Urinary bladder (tissue), 4 donors: ENCODE results near the gene TMEM11. TPM values are rescaled to one million over a fixed set of nuclear protein-coding genes. Genes with fewer than 3 reads are reported as not detected.
"Not testable (repeated sequence)": the region's sequence is repeated elsewhere in the genome, so short reads cannot be mapped to it uniquely, and the experiment has no call there.

Experiments used
- DNase-seq: peaks from one replicate; pipeline ENCODE4 v3.0.0-alpha.2; 2015; ENCODE audit errors: extremely low spot score
- H3K27ac ChIP-seq: one replicate; pipeline ENCODE4 v1.5.1; 2013; ENCODE audit warnings: low read depth, mild to moderate bottlenecking, moderate library complexity
- H3K36me3 ChIP-seq: one replicate; pipeline ENCODE4 v1.6.1; 2013; ENCODE audit warnings: mild to moderate bottlenecking, moderate library complexity; ENCODE audit not compliant: insufficient read depth
- H3K4me1 ChIP-seq: one replicate; pipeline ENCODE4 v1.6.1; 2013; ENCODE audit warnings: mild to moderate bottlenecking, moderate library complexity; ENCODE audit not compliant: insufficient read depth
- H3K4me3 ChIP-seq: one replicate; pipeline ENCODE4 v1.5.1; 2013; ENCODE audit warnings: low read depth, low read length
- WGBS: extraction: QIAGEN DNeasy Blood & Tissue Kit; methylation state at CpG from one replicate; pipeline ENCODE4 v1.1.7; 2013; 5-methylcytosine and 5-hydroxymethylcytosine counted together
- polyA plus RNA-seq: library from polyadenylated mRNA; stranded (reverse); fragments of 200-250 nt; gene quantifications from one replicate; pipeline ENCODE4 v1.2.3, GENCODE V29; 2013
- total RNA-seq: library from RNA; depleted of rRNA; stranded (reverse); fragments of >200 nt; gene quantifications from one replicate; pipeline ENCODE4 v1.2.3, GENCODE V29; 2014
- donor health status: healthy with polysubstance abuse.
- donor health status: healthy.

Gene TMEM11
- total and polyA plus RNA-seq, 2 donors, result 6.6 to 24.7 TPM

DNA sequence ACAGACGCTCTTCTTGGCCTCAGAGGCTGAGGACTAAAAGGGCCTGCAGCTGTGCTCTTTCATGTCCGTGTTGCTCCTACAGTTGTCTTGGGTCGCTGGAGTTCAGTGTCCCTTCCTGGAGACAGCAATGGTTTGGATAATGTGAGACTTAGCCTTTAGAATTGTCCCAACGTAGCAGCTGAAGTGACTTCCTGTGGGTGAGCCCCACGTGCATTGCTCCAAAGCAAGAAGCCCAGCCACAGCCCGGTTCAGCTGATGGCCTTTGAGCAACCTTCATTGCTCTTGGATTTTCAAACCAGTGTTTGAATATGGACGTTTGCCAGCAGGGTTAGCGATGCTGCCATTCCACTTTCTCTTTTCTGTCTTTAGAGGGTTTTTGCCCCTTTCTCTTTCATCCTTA, 19.7 kb downstream of the TMEM11 start:
- Histone ChIP-seq H3K36me3 (no peaks in the 10 kb centered on the region), H3K27ac (no peak overlapping the region), H3K4me3 (no peak overlapping the region), H3K4me1 (no peaks in the 10 kb centered on the region)
- DNase-seq, result no peak
- WGBS, result 41% methylated on average over 8 of the region's 8 CpGs

- H3K36me3 ChIP-seq, result no peaks in the 10 kb centered on the region
- no peak overlapping the region for H3K4me3 ChIP-seq
- WGBS, result 85% methylated on average over 5 of the region's 5 CpGs
- no peaks in the 10 kb centered on the region for H3K4me1 ChIP-seq
- no peak for DNase-seq
- H3K27ac ChIP-seq, result no peak overlapping the region
These were observed 20.9 kb downstream of the TMEM11 start for GRCh38 chr17:21193031-21193430.

GRCh38 chr17:21192414-21192813, 21.5 kb downstream of the TMEM11 start:
- not testable (repeated sequence) for DNase-seq

GRCh38 chr17:21191698-21192097, 22.3 kb downstream of the TMEM11 start:
- Histone ChIP-seq H3K4me1 (no peaks in the 10 kb centered on the region), H3K4me3 (no peak overlapping the region), H3K27ac (no peak overlapping the region), H3K36me3 (no peaks in the 10 kb centered on the region)
- no peak for DNase-seq
- 58% methylated on average over 2 of the region's 2 CpGs for WGBS

More at GRCh38 chr17:21192414-21192813, 21.5 kb downstream of the TMEM11 start:
- not testable (repeated sequence) for H3K4me3 ChIP-seq, H3K4me1 ChIP-seq, H3K27ac ChIP-seq, H3K36me3 ChIP-seq
- 91% methylated on average over 7 of the region's 7 CpGs for WGBS

DNA sequence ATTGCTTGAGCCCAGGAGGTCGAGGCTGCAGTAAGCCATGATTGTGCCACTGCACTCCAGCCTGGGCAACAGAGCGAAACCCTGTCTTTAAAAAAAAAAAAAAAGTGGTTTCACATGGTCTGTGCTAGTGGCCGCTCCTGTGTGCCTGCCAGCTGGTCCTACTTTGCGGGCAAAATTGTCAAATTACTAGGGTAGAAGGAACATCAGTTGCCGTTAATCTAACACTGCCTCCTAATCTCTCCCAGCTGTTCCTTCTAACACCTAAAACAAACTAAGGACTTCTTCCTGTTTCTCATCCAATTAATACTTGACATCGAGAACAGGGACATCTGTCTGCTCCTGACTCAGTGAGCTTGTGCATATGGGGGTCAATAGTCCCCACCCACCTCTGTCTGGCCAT, 23.9 kb downstream of the TMEM11 start:
- Histone ChIP-seq H3K4me3 (no peak overlapping the region), H3K4me1 (no peaks in the 10 kb centered on the region), H3K27ac (no peak overlapping the region), H3K36me3 (no peaks in the 10 kb centered on the region)
- 91% methylated on average over 6 of the region's 6 CpGs for WGBS
- DNase-seq, result no peak

GRCh38 chr17:21189361-21189760, 24.6 kb downstream of the TMEM11 start:
- no peak for DNase-seq
- Histone ChIP-seq H3K27ac (no peak overlapping the region), H3K36me3 (no peaks in the 10 kb centered on the region), H3K4me3 (no peak overlapping the region), H3K4me1 (no peaks in the 10 kb centered on the region)
- 94% methylated on average over 4 of the region's 4 CpGs for WGBS

DNA sequence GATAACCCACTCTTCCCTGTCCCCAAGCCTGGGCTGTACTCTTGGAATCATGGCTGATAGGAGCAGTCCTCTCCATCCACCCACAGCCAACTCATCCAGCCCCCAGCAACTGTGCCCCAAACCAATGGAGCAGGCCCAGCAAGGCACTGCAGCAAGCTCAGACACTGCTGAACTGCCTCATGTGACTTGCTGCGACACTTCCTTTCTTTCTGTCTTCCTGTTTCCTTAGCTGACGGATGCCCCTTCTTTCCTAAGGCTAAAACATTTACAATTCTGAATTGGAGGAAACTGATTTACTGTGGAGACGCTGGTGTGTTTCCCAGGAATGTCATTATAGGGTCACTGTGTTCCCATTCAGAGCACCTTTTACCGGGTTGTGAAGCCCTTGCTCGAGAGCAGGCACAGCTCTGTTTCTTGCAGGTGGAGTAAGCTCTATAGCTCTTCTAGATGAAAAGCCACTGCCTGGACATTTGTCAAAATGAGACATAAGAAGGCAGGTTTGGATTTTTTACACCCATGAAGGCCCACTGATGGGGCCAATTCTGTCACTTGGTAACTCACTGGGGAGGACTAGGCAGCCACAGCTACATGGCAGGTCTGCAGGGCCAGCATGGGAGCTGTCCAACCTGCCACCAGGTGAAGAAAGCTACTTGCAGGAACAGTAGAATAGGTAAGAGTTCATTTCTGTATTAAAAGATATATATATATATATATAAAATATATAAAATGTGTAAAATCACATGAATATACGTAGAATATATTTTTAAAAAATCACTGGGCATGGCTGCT, 27.4 kb downstream of the TMEM11 start:
- H3K27ac ChIP-seq, result no peak overlapping the region
- no peak for DNase-seq
- no peaks in the 10 kb centered on the region for H3K4me1 ChIP-seq
- H3K36me3 ChIP-seq, result no peaks in the 10 kb centered on the region
- WGBS, result 88% methylated on average over 6 of the region's 6 CpGs
- H3K4me3 ChIP-seq, result no peak overlapping the region

DNA sequence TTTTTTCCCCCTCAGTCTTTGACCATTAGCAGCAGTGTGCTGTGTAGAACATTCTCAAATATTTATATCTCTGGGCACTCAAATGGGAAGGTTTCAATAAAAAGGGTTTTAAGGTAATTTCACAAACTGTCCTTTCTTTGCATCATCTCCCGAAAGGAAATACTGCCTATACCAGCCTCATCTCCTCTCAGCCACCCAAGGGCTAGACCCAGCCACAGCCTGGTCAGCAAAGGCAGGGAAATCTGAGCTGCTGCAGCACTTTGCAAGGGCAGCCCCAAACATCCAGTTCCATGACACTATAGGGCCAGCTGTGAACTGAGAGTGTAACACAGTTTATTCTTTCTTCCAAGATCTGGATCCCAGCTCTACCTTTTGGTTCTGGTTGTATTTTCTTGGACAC, 28.9 kb downstream of the TMEM11 start:
- Histone ChIP-seq H3K36me3 (no peaks in the 10 kb centered on the region), H3K4me1 (no peaks in the 10 kb centered on the region), H3K4me3 (no peak overlapping the region), H3K27ac (no peak overlapping the region)
- 96% methylated on average over 1 of the region's 1 CpG for WGBS
- DNase-seq, result no peak

DNA sequence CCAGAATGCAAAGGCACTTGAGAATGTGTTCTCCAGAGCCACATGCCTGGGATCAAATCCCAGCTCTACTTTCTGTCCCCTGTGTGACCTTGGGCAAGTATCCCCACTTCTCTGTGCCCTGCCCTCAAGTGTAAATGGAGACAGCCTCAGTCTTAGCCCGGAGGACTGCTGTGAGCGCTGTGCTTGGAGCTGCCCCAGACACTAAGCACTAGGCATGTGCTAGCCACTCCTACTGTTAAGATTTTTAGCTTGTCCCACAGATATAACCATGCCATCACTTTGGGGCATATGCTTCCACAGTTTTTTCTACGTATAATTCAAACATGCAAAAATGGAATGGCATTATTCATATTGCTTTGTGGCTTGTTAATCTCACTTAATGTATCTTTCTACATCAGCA, 29.4 kb downstream of the TMEM11 start:
- DNase-seq, result no peak
- H3K36me3 ChIP-seq, result no peaks in the 10 kb centered on the region
- H3K27ac ChIP-seq, result no peak overlapping the region
- H3K4me3 ChIP-seq, result no peak overlapping the region
- H3K4me1 ChIP-seq, result no peaks in the 10 kb centered on the region
- 93% methylated on average over 3 of the region's 3 CpGs for WGBS

DNA sequence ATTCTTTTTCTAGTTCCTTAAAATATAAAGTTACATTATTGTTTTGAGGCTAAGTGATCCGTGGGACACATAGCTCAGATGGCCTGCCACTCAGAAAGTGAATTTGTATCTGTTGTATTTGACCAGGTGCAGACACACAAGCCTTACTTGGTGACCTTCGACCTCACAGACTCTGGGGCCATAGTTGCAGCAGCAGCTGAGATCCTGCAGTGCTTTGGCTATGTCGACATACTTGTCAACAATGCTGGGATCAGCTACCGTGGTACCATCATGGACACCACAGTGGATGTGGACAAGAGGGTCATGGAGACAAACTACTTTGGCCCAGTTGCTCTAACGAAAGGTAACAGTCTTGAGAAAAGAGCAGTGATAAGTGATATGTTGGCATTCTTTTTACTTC, 30.5 kb downstream of the TMEM11 start:
- no peaks in the 10 kb centered on the region for H3K4me1 ChIP-seq
- no peak overlapping the region for H3K27ac ChIP-seq
- WGBS, result 82% methylated on average over 5 of the region's 5 CpGs
- DNase-seq, result no peak
- no peak overlapping the region for H3K4me3 ChIP-seq
- H3K36me3 ChIP-seq, result no peaks in the 10 kb centered on the region

DNA sequence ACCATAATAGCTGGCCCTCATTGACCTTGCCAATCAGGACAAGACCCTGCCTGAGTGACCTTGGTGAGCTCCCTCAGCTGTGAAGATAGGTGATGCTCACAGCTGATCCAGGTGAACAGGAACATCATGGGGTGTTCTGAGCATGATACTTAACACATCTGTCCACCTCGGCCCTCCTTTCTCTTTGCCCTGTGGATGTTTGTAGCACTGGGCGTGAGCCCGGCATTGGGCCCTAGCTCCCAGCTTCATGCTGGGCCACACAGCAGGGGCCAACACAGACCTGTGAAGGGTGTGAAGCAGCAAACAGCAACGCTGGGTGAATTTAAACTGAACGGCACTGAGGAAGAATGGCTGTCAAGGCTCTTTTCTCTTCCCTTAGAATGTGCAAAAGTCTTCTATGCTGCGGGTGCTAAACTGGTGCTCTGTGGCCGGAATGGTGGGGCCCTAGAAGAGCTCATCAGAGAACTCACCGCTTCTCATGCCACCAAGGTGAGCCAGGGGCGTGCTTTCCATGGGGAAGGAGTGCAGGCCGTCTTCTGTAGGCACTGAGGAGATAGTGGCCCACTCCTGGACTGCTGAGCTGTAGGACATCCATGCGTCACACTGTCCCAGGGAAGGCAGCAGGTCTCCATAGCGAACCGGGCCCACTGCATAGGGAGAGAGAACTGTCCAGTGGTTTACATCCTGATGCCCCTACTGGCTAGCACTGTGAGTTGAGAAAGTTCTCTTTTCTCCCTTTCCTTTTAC, 35.9 kb downstream of the TMEM11 start:
- Histone ChIP-seq H3K4me1 (no peaks in the 10 kb centered on the region), H3K36me3 (no peaks in the 10 kb centered on the region), H3K4me3 (no peak overlapping the region), H3K27ac (no peak overlapping the region)
- 94% methylated on average over 13 of the region's 13 CpGs for WGBS
- no peak for DNase-seq

- Histone ChIP-seq H3K4me1 (no peaks in the 10 kb centered on the region), H3K4me3 (no peak overlapping the region), H3K27ac (no peak overlapping the region), H3K36me3 (no peaks in the 10 kb centered on the region)
- 96% methylated on average over 8 of the region's 8 CpGs for WGBS
- DNase-seq, result no peak
These were observed 36.6 kb downstream of the TMEM11 start for GRCh38 chr17:21177401-21177800.

DNA sequence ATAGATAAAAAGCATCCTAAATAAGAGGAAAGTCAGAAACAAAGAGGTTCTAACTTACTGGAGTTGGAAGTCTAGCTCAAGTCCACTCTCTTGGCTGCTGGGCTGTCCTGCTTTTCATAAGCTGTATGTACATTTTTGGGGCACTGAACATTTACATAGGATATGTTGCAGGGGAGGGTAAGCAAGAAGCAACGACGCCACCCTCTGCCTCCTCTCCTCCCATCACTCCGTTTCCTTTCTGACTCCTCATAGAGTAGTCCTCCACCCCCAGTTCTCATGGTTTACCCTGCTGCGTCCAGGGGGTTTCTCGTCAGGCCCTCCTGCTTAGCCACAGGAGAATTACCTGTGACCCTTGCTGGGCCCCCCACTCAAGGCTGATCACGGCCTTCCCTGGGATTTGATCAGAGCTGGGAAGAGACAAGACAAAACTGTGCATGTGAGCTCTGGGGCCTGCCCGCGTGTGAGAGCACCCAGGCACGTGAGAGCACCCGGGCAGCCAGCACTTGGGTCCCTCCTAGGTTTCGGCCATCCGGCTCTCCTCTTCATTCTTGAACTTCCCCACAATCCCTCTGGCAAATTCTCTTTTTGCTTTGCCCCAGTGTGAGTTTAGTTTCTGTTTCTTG, 37.1 kb downstream of the TMEM11 start:
- no peaks in the 10 kb centered on the region for H3K4me1 ChIP-seq
- DNase-seq, result no peak
- H3K36me3 ChIP-seq, result no peaks in the 10 kb centered on the region
- no peak overlapping the region for H3K4me3 ChIP-seq
- no peak overlapping the region for H3K27ac ChIP-seq
- 81% methylated on average over 12 of the region's 12 CpGs for WGBS

DNA sequence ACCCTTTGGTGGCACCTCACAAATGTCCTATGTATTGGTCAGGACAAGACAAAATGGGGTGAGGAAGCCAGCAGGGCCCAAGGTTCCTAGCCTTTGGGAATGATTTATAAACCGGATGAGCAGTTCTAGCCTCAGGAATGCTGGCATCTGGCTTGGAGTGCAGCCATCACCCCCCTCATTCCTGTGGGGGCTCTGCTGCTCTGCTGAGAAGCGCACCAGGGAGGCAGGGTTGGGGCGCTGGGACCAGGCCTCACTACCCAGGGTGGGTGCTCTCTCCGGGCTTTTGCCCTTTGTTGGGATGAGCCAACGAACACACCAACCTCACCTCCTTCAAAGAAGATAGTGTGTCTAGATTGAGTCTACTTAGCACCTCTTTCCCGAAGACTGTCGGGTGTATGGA, 39.2 kb downstream of the TMEM11 start:
- Histone ChIP-seq H3K4me1 (no peaks in the 10 kb centered on the region), H3K27ac (no peak overlapping the region), H3K4me3 (no peak overlapping the region), H3K36me3 (no peaks in the 10 kb centered on the region)
- DNase-seq, result no peak
- WGBS, result 81% methylated on average over 7 of the region's 7 CpGs
